Eye (tissue), 1 donor: ENCODE measurements around the gene GPRIN1.
A peak's percentile ranks its signal among the peaks of the same experiment; 100 is the strongest.

ENCODE experiments used
- DNase-seq: peaks from one replicate; pipeline ENCODE4 v3.0.0-alpha.2; 2015

Gene GPRIN1

GRCh38 chr5:176642675-176643490 is 32.9 kb upstream of the GPRIN1 start:
- no peak for DNase-seq

- no peak for DNase-seq
Observed at GRCh38 chr5:176640616-176641015, 30.7 kb upstream of the GPRIN1 start.

GRCh38 chr5:176639981-176640380 is 30.0 kb upstream of the GPRIN1 start:
- no peak for DNase-seq

- DNase-seq: no peak
Observed at GRCh38 chr5:176639208-176639607, 29.3 kb upstream of the GPRIN1 start.

- DNase-seq: no peak
Observed at GRCh38 chr5:176638437-176638836, 28.5 kb upstream of the GPRIN1 start.

- no peak for DNase-seq
Observed at GRCh38 chr5:176637556-176637955, 27.6 kb upstream of the GPRIN1 start.

GRCh38 chr5:176636426-176636825 is 26.5 kb upstream of the GPRIN1 start:
- DNase-seq: no peak

- DNase-seq: no peak
Observed at GRCh38 chr5:176633598-176633997, 23.6 kb upstream of the GPRIN1 start.

GRCh38 chr5:176632745-176633144 is 22.8 kb upstream of the GPRIN1 start:
- peak; percentile 28 for DNase-seq

GRCh38 chr5:176631383-176632200 is 21.6 kb upstream of the GPRIN1 start:
- no peak for DNase-seq

- DNase-seq: no peak
Observed at GRCh38 chr5:176630681-176631222, 20.8 kb upstream of the GPRIN1 start.

GRCh38 chr5:176629853-176630680 is 20.1 kb upstream of the GPRIN1 start, which contains the start of the genes EIF4E1B and SNCB:
EIF4E1B (plus strand) TSS chr5:176630675; CDS start chr5:176642788, 12,113 bp downstream.
SNCB (minus strand) TSS chr5:176630534; CDS start chr5:176629654, 880 bp downstream.
- peak; percentile 80 for DNase-seq

- DNase-seq: no peak
Observed at GRCh38 chr5:176629317-176629852, 19.4 kb upstream of the GPRIN1 start.

GRCh38 chr5:176628406-176629228 is 18.7 kb upstream of the GPRIN1 start:
- DNase-seq: no peak

GRCh38 chr5:176627582-176627981 is 17.6 kb upstream of the GPRIN1 start:
- no peak for DNase-seq

GRCh38 chr5:176626876-176627236 is 16.9 kb upstream of the GPRIN1 start:
- DNase-seq: no peak

- no peak for DNase-seq
Observed at GRCh38 chr5:176625966-176626875, 16.3 kb upstream of the GPRIN1 start.

GRCh38 chr5:176625512-176625911 is 15.6 kb upstream of the GPRIN1 start:
- DNase-seq: no peak

- no peak for DNase-seq
Observed at GRCh38 chr5:176624938-176625337, 15.0 kb upstream of the GPRIN1 start.

- DNase-seq: no peak
Observed at GRCh38 chr5:176624142-176624541, 14.2 kb upstream of the GPRIN1 start.
